OCI-LY7 (cell line): ENCODE results near the gene MAN1C1. TPM values are rescaled to one million over a fixed set of nuclear protein-coding genes. Genes with fewer than 3 reads are reported as not detected.

Experiments used
- BruUV-seq: library from RNA; stranded (reverse); fragments of 400-500 nt; replicated peaks from 2 replicates; lab custom pipeline; 2021; lab: Mats Ljungman, UMichigan
- CTCF ChIA-PET: fragments of 300-600 bp; sonication (Branson Sonifier 250); formaldehyde crosslinking; loops from one replicate; lab custom pipeline; 2022; ENCODE audit warnings: antibody characterized with exemption; ENCODE audit not compliant: unreplicated experiment; lab: Charles Lee
- POLR2A ChIA-PET: fragments of 300-600 bp; sonication (Branson Sonifier 250); formaldehyde crosslinking; loops from one replicate; lab custom pipeline; 2022; ENCODE audit warnings: antibody characterized with exemption; lab: Charles Lee
- DNase-seq: peaks from one replicate; pipeline ENCODE4 v3.0.0-alpha.2; 2015; ENCODE audit warnings: low spot score
- H2AFZ ChIP-seq: fragments of 200-600 bp; sonication (generic), shearing (Covaris generic); 2 replicates; pipeline ENCODE4 v1.6.1; 2014; ENCODE audit warnings: mild to moderate bottlenecking, antibody characterized with exemption, low read length, moderate library complexity
- H3K27ac ChIP-seq: fragments of 200-600 bp; sonication (generic); 2 replicates; pipeline ENCODE4 v1.5.1; 2014; ENCODE audit warnings: mixed run types, low read depth, mild to moderate bottlenecking, moderate library complexity, low read length, inconsistent platforms; ENCODE audit not compliant: poor library complexity, severe bottlenecking
- H3K36me3 ChIP-seq: fragments of 200-600 bp; sonication (generic); 2 replicates; pipeline ENCODE4 v1.6.1; 2014; ENCODE audit warnings: mild to moderate bottlenecking, antibody characterized with exemption, low read length, moderate library complexity, mixed read lengths; ENCODE audit not compliant: insufficient read depth
- H3K4me1 ChIP-seq: fragments of 200-600 bp; sonication (generic); 2 replicates; pipeline ENCODE4 v1.5.1; 2014; ENCODE audit warnings: mild to moderate bottlenecking, low read length; ENCODE audit not compliant: insufficient read depth, poor library complexity, severe bottlenecking
- H3K4me2 ChIP-seq: fragments of 200-600 bp; sonication (generic); 2 replicates; pipeline ENCODE4 v1.6.1; 2014; ENCODE audit warnings: mild to moderate bottlenecking, low read length
- H3K4me3 ChIP-seq: fragments of 200-600 bp; sonication (generic); 2 replicates; pipeline ENCODE4 v1.5.1; 2014; ENCODE audit warnings: mild to moderate bottlenecking, low read depth, low read length; ENCODE audit not compliant: poor library complexity, severe bottlenecking
- H3K79me2 ChIP-seq: fragments of 200-600 bp; sonication (generic); 2 replicates; pipeline ENCODE4 v1.6.1; 2016; ENCODE audit warnings: low read depth, mild to moderate bottlenecking, low read length, moderate library complexity, mixed read lengths; ENCODE audit not compliant: insufficient read depth
- H3K9me2 ChIP-seq: fragments of 200-600 bp; sonication (generic); 2 replicates; pipeline ENCODE4 v1.6.1; 2016; ENCODE audit warnings: mild to moderate bottlenecking, low read length, mixed read lengths; ENCODE audit not compliant: insufficient read depth
- H3K9me3 ChIP-seq: fragments of 200-600 bp; sonication (generic); 2 replicates; pipeline ENCODE4 v1.6.1; 2014; ENCODE audit warnings: mild to moderate bottlenecking, mixed run types, low read length, mixed read lengths
- H4K20me1 ChIP-seq: fragments of 200-600 bp; sonication (generic); 2 replicates; pipeline ENCODE4 v1.6.1; 2014; ENCODE audit warnings: mild to moderate bottlenecking, antibody characterized with exemption, low read length, moderate library complexity, mixed read lengths; ENCODE audit not compliant: insufficient read depth
- EZH2phosphoT487 ChIP-seq: fragments of 200-600 bp; sonication (generic); IDR thresholded peaks from 2 replicates; pipeline ENCODE4 v1.6.1; 2018; ENCODE audit warnings: low read depth, borderline replicate concordance, mild to moderate bottlenecking, mixed run types, antibody characterized with exemption, low read length, moderate library complexity, mixed read lengths
- intact Hi-C: fragments of 100-400 bp; cut with micrococcal nuclease; formaldehyde crosslinking; loops from one replicate; pipeline ENCODE4 v1.10.0; 2022; ENCODE audit not compliant: unreplicated experiment
- total RNA-seq, 2 experiments: library from RNA; depleted of rRNA in 1 of 2; stranded (reverse); fragments of >200 nt in 1 of 2; shearing (Covaris generic) in 1 of 2; gene quantifications; 2 replicates each; pipeline ENCODE4 v1.2.3, GENCODE V29; 2014 to 2022
- TF ChIP-seq, protein P1 (sequence below): fragments of 200-600 bp; sonication (generic); conservative IDR thresholded peaks from 2 replicates; pipeline ENCODE4 v1.5.1; 2014; ENCODE audit warnings: mild to moderate bottlenecking, antibody characterized with exemption, low read length, moderate library complexity, mixed read lengths

The MAN1C1 gene
- total RNA-seq, 2 experiments from 2014 or later = 3.0 to 4.9 TPM

DNA sequence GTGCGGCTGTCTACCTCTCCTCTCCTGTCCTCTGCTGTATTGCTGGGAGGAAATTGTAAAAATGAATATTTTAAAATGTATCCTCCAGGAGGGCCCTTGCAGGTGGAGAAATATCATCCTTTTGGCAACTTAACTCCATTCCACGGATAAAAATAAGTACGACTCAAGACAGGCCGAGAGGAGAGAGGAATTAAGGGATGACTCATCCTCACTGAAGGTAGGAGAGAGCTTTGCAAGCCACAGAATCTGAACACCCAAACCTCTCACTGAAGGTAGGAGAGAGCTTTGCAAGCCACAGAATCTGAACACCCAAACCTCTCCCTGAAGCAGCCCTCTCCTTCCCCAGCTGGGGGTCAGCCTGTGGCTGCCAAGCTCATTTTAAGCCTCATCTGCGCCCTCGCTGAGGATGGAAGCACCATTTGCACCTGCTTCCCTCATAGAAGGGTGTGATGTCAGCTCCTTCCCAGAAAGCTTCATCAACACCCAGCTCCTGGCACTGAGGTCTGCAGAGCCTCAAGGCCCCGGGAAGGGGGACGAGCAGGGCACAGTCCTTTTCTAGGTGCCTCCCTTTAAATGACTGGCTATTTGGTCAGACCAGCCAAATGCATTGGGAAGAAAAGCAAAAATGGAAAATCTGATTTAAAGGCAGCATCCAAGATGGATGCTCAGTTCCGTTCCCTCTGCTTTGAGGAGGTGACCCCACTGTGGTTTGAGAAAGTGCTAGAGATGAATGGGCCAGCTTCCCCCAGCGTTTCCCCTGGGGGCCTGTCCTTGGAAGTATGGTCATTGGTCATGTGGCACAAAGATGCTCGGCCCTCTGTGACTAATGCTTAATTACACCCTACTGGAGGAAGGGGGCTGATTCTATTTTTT is 170.5 kb downstream of the MAN1C1 start:
- H3K4me3 ChIP-seq = no peak overlapping the region
- peaks cover 10% of the 10 kb centered on the region for H3K4me1 ChIP-seq
- no peaks in the 10 kb centered on the region for H3K79me2 ChIP-seq
- H3K9me2 ChIP-seq = no peaks in the 10 kb centered on the region
- ChIA-PET POLR2A (interaction anchor here (0.6 to 1.2 kb wide), 5 partner anchors 13 to 967 kb away, joined by 3 to 5 read pairs (median 3); no protein-coding TSS in a partner anchor), CTCF (interaction anchor here (0.5 kb wide), 1 partner anchor 820 kb away, joined by 4 read pairs; no protein-coding TSS in a partner anchor)
- no TSS peak for BruUV-seq
- no peak overlapping the region for H3K4me2 ChIP-seq
- H3K9me3 ChIP-seq = no peaks in the 10 kb centered on the region
- H4K20me1 ChIP-seq = no peaks in the 10 kb centered on the region
- TF ChIP-seq EZH2phosphoT487 = no peak
- TF ChIP-seq, protein P1, sequence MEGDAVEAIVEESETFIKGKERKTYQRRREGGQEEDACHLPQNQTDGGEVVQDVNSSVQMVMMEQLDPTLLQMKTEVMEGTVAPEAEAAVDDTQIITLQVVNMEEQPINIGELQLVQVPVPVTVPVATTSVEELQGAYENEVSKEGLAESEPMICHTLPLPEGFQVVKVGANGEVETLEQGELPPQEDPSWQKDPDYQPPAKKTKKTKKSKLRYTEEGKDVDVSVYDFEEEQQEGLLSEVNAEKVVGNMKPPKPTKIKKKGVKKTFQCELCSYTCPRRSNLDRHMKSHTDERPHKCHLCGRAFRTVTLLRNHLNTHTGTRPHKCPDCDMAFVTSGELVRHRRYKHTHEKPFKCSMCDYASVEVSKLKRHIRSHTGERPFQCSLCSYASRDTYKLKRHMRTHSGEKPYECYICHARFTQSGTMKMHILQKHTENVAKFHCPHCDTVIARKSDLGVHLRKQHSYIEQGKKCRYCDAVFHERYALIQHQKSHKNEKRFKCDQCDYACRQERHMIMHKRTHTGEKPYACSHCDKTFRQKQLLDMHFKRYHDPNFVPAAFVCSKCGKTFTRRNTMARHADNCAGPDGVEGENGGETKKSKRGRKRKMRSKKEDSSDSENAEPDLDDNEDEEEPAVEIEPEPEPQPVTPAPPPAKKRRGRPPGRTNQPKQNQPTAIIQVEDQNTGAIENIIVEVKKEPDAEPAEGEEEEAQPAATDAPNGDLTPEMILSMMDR = no peak
- no peak for DNase-seq
- no peak overlapping the region for H2AFZ ChIP-seq
- intact Hi-C loops = no loop called here
- H3K36me3 ChIP-seq = no peaks in the 10 kb centered on the region
- H3K27ac ChIP-seq = no peak overlapping the region

DNA sequence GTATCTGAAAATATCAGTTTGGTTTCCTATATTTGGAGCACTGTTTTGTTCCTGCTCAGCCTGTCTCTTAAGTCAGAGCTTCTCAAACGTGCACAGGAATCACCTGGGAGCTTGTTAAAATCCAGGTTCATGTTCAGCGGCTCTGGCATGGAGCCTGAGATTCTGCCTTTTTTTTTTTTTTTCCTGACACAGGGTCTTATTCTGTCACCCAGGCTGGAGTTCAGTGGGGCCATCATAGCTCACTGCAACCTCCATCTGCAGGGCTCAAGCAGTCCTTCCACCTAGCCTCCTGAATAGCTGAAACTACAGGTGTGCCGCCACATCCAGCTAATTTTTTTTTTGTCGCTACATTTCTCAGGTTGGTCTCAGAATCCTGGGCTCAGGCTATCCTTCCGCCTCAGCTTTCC is 171.2 kb downstream of the MAN1C1 start:
- Histone ChIP-seq H3K4me1 (peaks cover 10% of the 10 kb centered on the region), H3K9me2 (no peaks in the 10 kb centered on the region), H2AFZ (no peak overlapping the region), H3K27ac (no peak overlapping the region), H3K4me2 (no peak overlapping the region), H3K79me2 (no peaks in the 10 kb centered on the region), H4K20me1 (no peaks in the 10 kb centered on the region), H3K9me3 (no peaks in the 10 kb centered on the region), H3K4me3 (no peak overlapping the region), H3K36me3 (no peaks in the 10 kb centered on the region)
- DNase-seq = no peak
- POLR2A ChIA-PET = interaction anchor here (0.6 to 1.2 kb wide), 3 partner anchors 14 to 967 kb away, joined by 3 to 5 read pairs (median 3); no protein-coding TSS in a partner anchor
- no TSS peak for BruUV-seq
- no peak for TF ChIP-seq EZH2phosphoT487
- TF ChIP-seq, protein P1 = no peak
- CTCF ChIA-PET = interaction anchor here (0.5 kb wide), 1 partner anchor 821 kb away, joined by 4 read pairs; no protein-coding TSS in a partner anchor
- intact Hi-C loops = no loop called here

DNA sequence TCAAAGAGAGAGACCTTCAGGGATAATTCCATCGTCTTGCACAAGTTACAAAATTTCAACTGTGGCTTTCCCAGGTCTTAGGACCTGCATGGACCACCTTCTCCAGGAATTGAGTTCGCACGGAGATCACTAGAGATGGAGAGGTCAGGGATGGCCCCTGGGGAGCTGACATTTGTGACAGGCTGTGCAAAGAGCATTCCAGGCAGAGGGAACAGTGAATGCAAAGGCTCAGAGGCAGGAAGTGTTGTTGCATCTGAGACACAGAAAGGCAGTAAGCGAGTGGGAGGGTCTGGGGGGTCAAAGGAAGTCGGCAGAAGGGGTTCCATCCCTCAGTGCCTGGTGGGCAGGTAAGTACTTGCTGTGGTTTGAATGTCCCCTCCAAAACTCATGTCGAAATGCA is 173.9 kb downstream of the MAN1C1 start:
- Histone ChIP-seq H3K27ac (no peak overlapping the region), H3K4me1 (peaks cover 10% of the 10 kb centered on the region), H3K4me2 (no peak overlapping the region), H3K9me3 (no peaks in the 10 kb centered on the region), H3K9me2 (no peaks in the 10 kb centered on the region), H4K20me1 (no peaks in the 10 kb centered on the region), H3K36me3 (no peaks in the 10 kb centered on the region), H3K4me3 (no peak overlapping the region), H3K79me2 (no peaks in the 10 kb centered on the region), H2AFZ (no peak overlapping the region)
- ChIA-PET POLR2A (no interaction called here), CTCF (no interaction called here)
- intact Hi-C loops = no loop called here
- TF ChIP-seq EZH2phosphoT487 = no peak
- TF ChIP-seq, protein P1 = no peak
- BruUV-seq = no TSS peak
- no peak for DNase-seq
